H1 (cell line): ENCODE measurements around the gene PSMC3. TPM values are rescaled to one million over a fixed set of nuclear protein-coding genes. Genes with fewer than 3 reads are reported as not detected.

Experiments used
- CTCF ChIA-PET: fragments of 300-600 bp; sonication (Branson Sonifier 250); formaldehyde crosslinking; loops from one replicate; lab custom pipeline; 2021; ENCODE audit not compliant: partially characterized antibody; lab: Charles Lee
- POLR2A ChIA-PET: fragments of 300-600 bp; sonication (Branson Sonifier 250); formaldehyde crosslinking; loops from one replicate; lab custom pipeline; 2021; ENCODE audit warnings: inconsistent platforms; ENCODE audit not compliant: partially characterized antibody; lab: Charles Lee
- DNase-seq, 2 experiments: peaks; one replicate each; pipeline versions ENCODE4 v3.0.0 to v3.0.0-alpha.2; 2010 to 2022; ENCODE audit warnings: low spot score in 2 of 2, low read depth in 1 of 2, mixed read lengths in 1 of 2
- FAIRE-seq: peaks from 2 replicates; lab custom pipeline; 2011; peaks lifted over from hg19 to GRCh38; lab: Jason Lieb, UNC
- H2AFZ ChIP-seq: 2 replicates; pipeline ENCODE4 v1.8.1; 2012; ENCODE audit warnings: low read length, inconsistent platforms
- H2AK5ac ChIP-seq: 2 replicates; pipeline ENCODE4 v1.6.1; 2013; ENCODE audit warnings: low read depth, low read length
- H2BK120ac ChIP-seq: replicated peaks from 2 replicates; pipeline ENCODE3; 2013; ENCODE audit warnings: low read depth, low read length, inconsistent platforms
- H2BK12ac ChIP-seq: 2 replicates; pipeline ENCODE4 v1.6.1; 2013; ENCODE audit warnings: low read depth, low read length
- H2BK15ac ChIP-seq: 2 replicates; pipeline ENCODE4 v1.6.1; 2013; ENCODE audit warnings: low read length
- H2BK20ac ChIP-seq: 2 replicates; pipeline ENCODE4 v1.6.1; 2013; ENCODE audit warnings: low read length
- H2BK5ac ChIP-seq: 2 replicates; pipeline ENCODE4 v1.6.1; 2013; ENCODE audit warnings: low read depth, low read length
- H3K14ac ChIP-seq: 2 replicates; pipeline ENCODE4 v1.6.1; 2013; ENCODE audit warnings: inconsistent platforms; ENCODE audit not compliant: insufficient read length
- H3K18ac ChIP-seq: 2 replicates; pipeline ENCODE4 v1.6.1; 2013; ENCODE audit warnings: low read length; ENCODE audit errors: extremely low read depth
- H3K23ac ChIP-seq: 2 replicates; pipeline ENCODE4 v1.6.1; 2013; ENCODE audit warnings: inconsistent platforms; ENCODE audit not compliant: insufficient read length
- H3K23me2 ChIP-seq: 2 replicates; pipeline ENCODE4 v1.6.1; 2013; ENCODE audit warnings: low read depth, low read length
- H3K27ac ChIP-seq: 2 replicates; pipeline ENCODE4 v1.6.1; 2011; ENCODE audit warnings: low read depth, low read length, inconsistent platforms
- H3K27me3 ChIP-seq, 4 experiments: replicated peaks in 1 of 4; 1 replicate in 1 of 4; 2 replicates in 3 of 4; pipeline versions ENCODE4 v1.6.1 to v1.8.1; 2011 to 2013; ENCODE audit warnings: low read length in 3 of 4, mild to moderate bottlenecking in 3 of 4, inconsistent platforms in 2 of 4, mixed read lengths in 2 of 4, moderate library complexity in 1 of 4; ENCODE audit not compliant: control insufficient read depth in 3 of 4, insufficient read depth in 3 of 4; ENCODE audit errors: extremely low read depth in 1 of 4
- H3K36me3 ChIP-seq, 4 experiments: 2 replicates each; pipeline versions ENCODE4 v1.6.1 to v1.8.1; 2011 to 2013; ENCODE audit warnings: mild to moderate bottlenecking in 4 of 4, low read length in 3 of 4, moderate library complexity in 2 of 4, control low read depth in 1 of 4, inconsistent platforms in 1 of 4; ENCODE audit not compliant: insufficient read depth in 4 of 4, control insufficient read depth in 2 of 4
- H3K4ac ChIP-seq: replicated peaks from 2 replicates; pipeline ENCODE3; 2013; ENCODE audit warnings: low read length, low read depth, mixed read lengths, inconsistent platforms; ENCODE audit not compliant: insufficient read length
- H3K4me1 ChIP-seq, 4 experiments: replicated peaks in 1 of 4; 1 replicate in 1 of 4; 2 replicates in 3 of 4; pipeline versions ENCODE4 v1.6.1 to v1.8.1; 2011 to 2013; ENCODE audit warnings: low read length in 3 of 4, inconsistent platforms in 2 of 4, mixed read lengths in 1 of 4; ENCODE audit not compliant: insufficient read depth in 4 of 4, control insufficient read depth in 3 of 4
- H3K4me2 ChIP-seq, 2 experiments: 2 replicates each; pipeline versions ENCODE4 v1.6.1 to v1.8.1; 2011 to 2013; ENCODE audit warnings: low read depth in 2 of 2, low read length in 2 of 2, control low read depth in 1 of 2, inconsistent platforms in 1 of 2, mild to moderate bottlenecking in 1 of 2; ENCODE audit not compliant: insufficient read depth in 1 of 2
- H3K4me3 ChIP-seq, 4 experiments: fragments of 200-600, 300-600 bp in 1 of 4; sonication (generic), shearing (Covaris generic), sonication (Bioruptor Twin) in 1 of 4; 2 replicates each; pipeline versions ENCODE4 v1.5.1 to v1.8.1; 2011 to 2016; ENCODE audit warnings: low read length in 4 of 4, low read depth in 3 of 4, control low read depth in 2 of 4, inconsistent platforms in 2 of 4, mild to moderate bottlenecking in 2 of 4, mixed read lengths in 1 of 4, moderate library complexity in 1 of 4; ENCODE audit not compliant: insufficient read depth in 2 of 4; ENCODE audit errors: extremely low read depth in 1 of 4
- H3K56ac ChIP-seq: replicated peaks from 2 replicates; pipeline ENCODE3; 2013; ENCODE audit warnings: low read depth, mild to moderate bottlenecking, mixed read lengths, low read length, inconsistent platforms; ENCODE audit not compliant: insufficient read length
- H3K79me1 ChIP-seq: 2 replicates; pipeline ENCODE4 v1.6.1; 2013; ENCODE audit warnings: low read depth, low read length, control low read depth
- H3K79me2 ChIP-seq, 2 experiments: 2 replicates each; pipeline versions ENCODE4 v1.6.1 to v1.8.1; 2012 to 2013; ENCODE audit warnings: low read length in 2 of 2, mild to moderate bottlenecking in 2 of 2, inconsistent platforms in 1 of 2; ENCODE audit not compliant: insufficient read depth in 2 of 2, control insufficient read depth in 1 of 2
- H3K9ac ChIP-seq, 4 experiments: replicated peaks in 1 of 4; 1 replicate in 1 of 4; 2 replicates in 3 of 4; pipeline versions ENCODE4 v1.6.1 to v1.8.1; 2011 to 2013; ENCODE audit warnings: low read depth in 3 of 4, low read length in 3 of 4, control low read depth in 2 of 4, mild to moderate bottlenecking in 2 of 4, moderate library complexity in 2 of 4, inconsistent platforms in 1 of 4; ENCODE audit errors: extremely low read depth in 1 of 4
- H3K9me3 ChIP-seq, 2 experiments: 2 replicates each; pipeline versions ENCODE4 v1.6.1 to v1.8.1; 2012 to 2013; ENCODE audit warnings: mild to moderate bottlenecking in 2 of 2, moderate library complexity in 2 of 2, control low read depth in 1 of 2, inconsistent platforms in 1 of 2, low read depth in 1 of 2, low read length in 1 of 2, mixed read lengths in 1 of 2; ENCODE audit not compliant: insufficient read depth in 2 of 2
- H4K20me1 ChIP-seq, 2 experiments: replicated peaks in 1 of 2; 2 replicates each; pipeline versions ENCODE3 to v1.8.1; 2011 to 2013; ENCODE audit warnings: inconsistent platforms in 2 of 2, low read length in 2 of 2, mild to moderate bottlenecking in 1 of 2; ENCODE audit not compliant: insufficient read depth in 2 of 2, control insufficient read depth in 1 of 2
- H4K5ac ChIP-seq: 2 replicates; pipeline ENCODE4 v1.6.1; 2013; ENCODE audit warnings: low read length, low read depth, mixed read lengths, inconsistent platforms; ENCODE audit not compliant: insufficient read length
- H4K8ac ChIP-seq: 2 replicates; pipeline ENCODE4 v1.8.0; 2013; ENCODE audit warnings: mild to moderate bottlenecking, moderate library complexity, low read length, inconsistent platforms; ENCODE audit not compliant: insufficient read depth; ENCODE audit errors: extremely low read depth
- H4K91ac ChIP-seq: replicated peaks from 2 replicates; pipeline ENCODE3; 2013; ENCODE audit warnings: low read length, mixed read lengths, inconsistent platforms; ENCODE audit not compliant: insufficient read length
- CTCF ChIP-seq, 3 experiments: IDR thresholded peaks; 1 replicate in 2 of 3; 2 replicates in 1 of 3; pipeline versions ENCODE4 v1.5.1 to v1.6.1; 2011; ENCODE audit warnings: low read length in 3 of 3, mild to moderate bottlenecking in 3 of 3, inconsistent platforms in 2 of 3, low read depth in 1 of 3, moderate library complexity in 1 of 3; ENCODE audit not compliant: insufficient read depth in 1 of 3; ENCODE audit errors: control extremely low read depth in 1 of 3
- FOSL1 ChIP-seq: IDR thresholded peaks from 2 replicates; pipeline ENCODE4 v1.6.1; 2011; ENCODE audit warnings: mild to moderate bottlenecking, low read depth, low read length, moderate library complexity; ENCODE audit not compliant: insufficient read depth
- RNF2 ChIP-seq: fragments of 200-900, 300-1000 bp; sonication (generic); IDR thresholded peaks from 2 replicates; pipeline ENCODE4 v1.7.1; 2016; ENCODE audit warnings: borderline replicate concordance, low read depth, mild to moderate bottlenecking, antibody characterized with exemption, low read length; ENCODE audit not compliant: poor library complexity, severe bottlenecking; ENCODE audit errors: missing control alignments
- SIRT6 ChIP-seq: IDR thresholded peaks from one replicate; pipeline ENCODE4 v1.7.1; 2012; ENCODE audit warnings: low read length, inconsistent platforms
- SIX5 ChIP-seq: IDR thresholded peaks from 2 replicates; pipeline ENCODE4 v1.6.1; 2011; ENCODE audit warnings: mild to moderate bottlenecking, low read depth, low read length
- SP1 ChIP-seq: IDR thresholded peaks from 2 replicates; pipeline ENCODE4 v1.6.1; 2011; ENCODE audit warnings: low read depth, low read length
- SP2 ChIP-seq: IDR thresholded peaks from 2 replicates; pipeline ENCODE4 v1.6.1; 2012; ENCODE audit warnings: mild to moderate bottlenecking, low read length, inconsistent platforms
- SUZ12 ChIP-seq: fragments of 200-600 bp; sonication (generic); IDR thresholded peaks from 2 replicates; pipeline ENCODE4 v1.6.1; 2012; ENCODE audit warnings: mild to moderate bottlenecking, inconsistent platforms, low read length, moderate library complexity, mixed read lengths
- TAF1 ChIP-seq: IDR thresholded peaks from 2 replicates; pipeline ENCODE4 v1.6.1; 2011; ENCODE audit warnings: mild to moderate bottlenecking, low read depth, low read length
- WGBS, 2 experiments: shearing (Covaris generic) in 1 of 2; methylation state at CpG; one replicate each; pipeline versions ENCODE4 v1.1.6 to v1.1.7; 2013 to 2015; ENCODE audit warnings: low lambda C conversion rate in 2 of 2, mixed read lengths in 2 of 2, inconsistent platforms in 1 of 2, low coverage in 1 of 2, missing lambda C conversion rate in 1 of 2; ENCODE audit not compliant: insufficient replicate concordance in 2 of 2, insufficient coverage in 1 of 2, insufficient read length in 1 of 2; ENCODE audit errors: extremely low coverage in 1 of 2, missing lambda C conversion rate in 1 of 2; 5-methylcytosine and 5-hydroxymethylcytosine counted together
- polyA plus RNA-seq, 7 experiments: library from polyadenylated mRNA; depleted of rRNA in 3 of 7; stranded (reverse) in 5 of 7; unstranded in 2 of 7; fragments of >200 nt in 5 of 7; fragments of 200-250 nt in 2 of 7; gene quantifications; 1 replicate in 5 of 7; 2 replicates in 1 of 7; 4 replicates in 1 of 7; pipeline versions ENCODE4 v1.2.1 to v1.2.3, GENCODE V29; 2011 to 2013; ENCODE audit warnings: missing spikeins in 2 of 7, mixed read lengths in 2 of 7
- total RNA-seq: library from RNA; stranded (reverse); fragmentation: NEBNext Ultra II Directional; extraction: Animal tissue kit (Norgen Biotek cat#: 25700); gene quantifications from 2 replicates; pipeline ENCODE4 v1.2.1, GENCODE V29; 2021

Gene PSMC3
- total and polyA plus RNA-seq, 2 of the 8 experiments (the other 6 are each of a cell fraction or from before 2014, with no cell fraction given): 105 to 160 TPM

- H3K79me1 ChIP-seq: no peaks in the 10 kb centered on the region
- H3K4me2 ChIP-seq: no peak overlapping the region
- no peaks in the 10 kb centered on the region for H3K9me3 ChIP-seq
- H2AK5ac ChIP-seq: no peak overlapping the region
- H4K20me1 ChIP-seq: no peaks in the 10 kb centered on the region
- no peak overlapping the region for H3K4ac ChIP-seq
- no peak overlapping the region for H2AFZ ChIP-seq
- no peaks in the 10 kb centered on the region for H3K27me3 ChIP-seq
- no peaks in the 10 kb centered on the region for H3K79me2 ChIP-seq
- no peak for FAIRE-seq
- WGBS, 2 experiments: 89% methylated on average over 6 of the region's 6 CpGs; no CpG with 5 or more reads in 1 of the 2 experiments
- H3K56ac ChIP-seq: no peak overlapping the region
- peaks cover 0 to 7% (median 0%) of the 10 kb centered on the region in 4 experiments; a peak in 2 of 7 replicates for H3K4me1 ChIP-seq
- no peak overlapping the region for H4K8ac ChIP-seq
- no peak overlapping the region for H3K9ac ChIP-seq
- no peaks in the 10 kb centered on the region for H3K36me3 ChIP-seq
- ChIA-PET CTCF (interaction anchor here (1.1 to 10.7 kb wide), 7 partner anchors 10 to 185 kb away, joined by 3 to 78 read pairs (median 7); no protein-coding TSS in a partner anchor), POLR2A (interaction anchor here (1.2 to 5.4 kb wide), 3 partner anchors 9 to 15 kb away, joined by 3 to 29 read pairs (median 4); no protein-coding TSS in a partner anchor)
- no peak overlapping the region for H4K5ac ChIP-seq
- H3K4me3 ChIP-seq: no peak overlapping the region
- H2BK120ac ChIP-seq: no peak overlapping the region
- H3K18ac ChIP-seq: no peak overlapping the region
- H3K14ac ChIP-seq: no peak overlapping the region
- H2BK5ac ChIP-seq: no peak overlapping the region
- H2BK15ac ChIP-seq: no peak overlapping the region
- no peak overlapping the region for H4K91ac ChIP-seq
- H3K23me2 ChIP-seq: no peaks in the 10 kb centered on the region
- no peak overlapping the region for H3K23ac ChIP-seq
- no peak for DNase-seq
- no peak overlapping the region for H3K27ac ChIP-seq
- no peak overlapping the region for H2BK12ac ChIP-seq
- H2BK20ac ChIP-seq: no peak overlapping the region
- no peak for TF ChIP-seq TAF1
- no peak for TF ChIP-seq SUZ12
- TF ChIP-seq RNF2: no peak
- no peak for TF ChIP-seq SIRT6
- no peak for TF ChIP-seq SP2
- no peak for TF ChIP-seq FOSL1
- TF ChIP-seq SIX5: no peak
- TF ChIP-seq CTCF (IDR thresholded peaks at IDR 0.05; ENCODE audit: control extremely low read depth in 1 of 3, insufficient read depth in 1 of 3, low read depth in 1 of 3, low read length in 3 of 3): no peak
- no peak for TF ChIP-seq SP1
Observed at GRCh38 chr11:47390422-47390760, 35.8 kb downstream of the PSMC3 start.
